Stomach (tissue), 9 donors: ENCODE data around the gene LRCH1. TPM values are rescaled to one million over a fixed set of nuclear protein-coding genes. Genes with fewer than 3 reads are reported as not detected.

ENCODE experiments used
- DNase-seq, 2 donors: peaks; one replicate each; pipeline versions ENCODE4 v3.0.0 to v3.0.0-alpha.2; 2013 to 2019
- H3K27ac ChIP-seq, 5 donors: fragments of 200-600 bp in 4 of 5; sonication (generic) in 4 of 5; one replicate each; pipeline ENCODE4 v1.5.1; 2013 to 2019; ENCODE audit warnings: mild to moderate bottlenecking in 1 of 5, moderate library complexity in 1 of 5
- H3K27me3 ChIP-seq, 3 donors: fragments of 200-600 bp; sonication (generic); one replicate each; pipeline ENCODE4 v1.5.1; 2017 to 2019; ENCODE audit warnings: mixed run types in 1 of 3
- H3K36me3 ChIP-seq, 4 donors: fragments of 200-600 bp; sonication (generic); 1 replicate in 3 of 4; 2 replicates in 1 of 4; pipeline ENCODE4 v1.5.1; 2016 to 2019
- H3K4me1 ChIP-seq, 4 donors: fragments of 200-600 bp; sonication (generic); one replicate each; pipeline ENCODE4 v1.5.1; 2016 to 2019
- H3K4me3 ChIP-seq, 4 donors: fragments of 200-600 bp; sonication (generic) in 3 of 4; one replicate each; pipeline ENCODE4 v1.5.1; 2016 to 2019; ENCODE audit warnings: mild to moderate bottlenecking in 1 of 4
- H3K9me3 ChIP-seq, 4 donors: fragments of 200-600 bp; sonication (generic); one replicate each; pipeline ENCODE4 v1.5.1; 2016 to 2019
- CTCF ChIP-seq, 7 experiments: fragments of 450-650 bp in 4 of 7; fragments of 200-600 bp in 3 of 7; sonication (generic) in 3 of 7; IDR thresholded peaks; one replicate each; pipeline ENCODE4 v1.5.1; 2016 to 2019; ENCODE audit warnings: antibody characterized with exemption in 7 of 7, control low read depth in 2 of 7, mild to moderate bottlenecking in 1 of 7
- EP300 ChIP-seq: sonication (generic); formaldehyde crosslinking; IDR thresholded peaks from one replicate; pipeline ENCODE4 v1.6.1; 2017; ENCODE audit warnings: antibody characterized with exemption
- POLR2A ChIP-seq, 4 donors: fragments of 450-650 bp; IDR thresholded peaks; one replicate each; pipeline ENCODE4 v1.6.1; 2016; ENCODE audit warnings: antibody characterized with exemption in 4 of 4, control low read depth in 2 of 4, mild to moderate bottlenecking in 1 of 4, moderate library complexity in 1 of 4
- POLR2AphosphoS5 ChIP-seq, 3 donors: sonication (generic); formaldehyde crosslinking; IDR thresholded peaks; one replicate each; pipeline ENCODE4 v1.6.1; 2016; ENCODE audit warnings: antibody characterized with exemption in 3 of 3
- WGBS, 5 donors: extraction: QIAGEN DNeasy Blood & Tissue Kit in 3 of 5; methylation state at CpG; one replicate each; pipeline versions ENCODE4 v1.1.5 to v1.1.7; 2013 to 2018; 5-methylcytosine and 5-hydroxymethylcytosine counted together
- intact Hi-C: fragments of 100-400 bp; cut with DNase I; formaldehyde crosslinking; loops from one replicate; pipeline ENCODE4 v1.15.1; 2023; ENCODE audit warnings: low total_unique reads
- polyA plus RNA-seq, 3 donors: library from polyadenylated mRNA; stranded (reverse); fragments of 200-250 nt; gene quantifications; one replicate each; pipeline ENCODE4 v1.2.3, GENCODE V29; 2013
- total RNA-seq, 5 donors: library from RNA; depleted of rRNA; stranded (reverse); fragments of >200 nt; gene quantifications; one replicate each; pipeline versions ENCODE4 v1.1.0 to v1.2.3, GENCODE V29; 2014 to 2016
- donor health status: healthy with polysubstance abuse.
- donor health status: Bipolar disorder and iron deficiency.
- donor health status: healthy.

Gene LRCH1
- total and polyA plus RNA-seq, 8 donors, result 5.4 to 70.6 (median 19.4) TPM

GRCh38 chr13:46595136-46595884 is 42.3 kb downstream of the LRCH1 start:
- WGBS, 5 donors, result 32 to 58% (median 41%) methylated on average over 6 of the region's 6 CpGs
- peak overlapping the region; percentile 46 to 72 (median 64) for H3K27ac ChIP-seq

GRCh38 chr13:46595885-46596275 is 42.9 kb downstream of the LRCH1 start:
- WGBS, 5 donors, result 59 to 79% (median 69%) methylated on average over 1 of the region's 1 CpG
- H3K4me1 ChIP-seq, result peaks cover 59 to 100% (median 85%) of the 10 kb centered on the region in 4 donors
- intact Hi-C loops, result no loop called here

More at GRCh38 chr13:46595136-46595884, 42.3 kb downstream of the LRCH1 start:
- TF ChIP-seq POLR2AphosphoS5 (IDR thresholded peaks at IDR 0.05) (peak in 2 of 3 donors; percentile 29 to 33), CTCF (IDR thresholded peaks at IDR 0.05) (no peak), EP300 (no peak)
- H3K4me3 ChIP-seq, result no peak overlapping the region
- no peaks in the 10 kb centered on the region for H3K9me3 ChIP-seq
- no peak for DNase-seq
- H3K36me3 ChIP-seq, result no peaks in the 10 kb centered on the region
- intact Hi-C loops, result no loop called here
- peaks cover 53 to 100% (median 82%) of the 10 kb centered on the region in 4 donors for H3K4me1 ChIP-seq
- H3K27me3 ChIP-seq, result no peaks in the 10 kb centered on the region

GRCh38 chr13:46596466-46596865 is 43.5 kb downstream of the LRCH1 start:
- H3K4me3 ChIP-seq, result no peak overlapping the region

More at GRCh38 chr13:46595885-46596275, 42.9 kb downstream of the LRCH1 start:
- no peaks in the 10 kb centered on the region for H3K9me3 ChIP-seq
- H3K36me3 ChIP-seq, result no peaks in the 10 kb centered on the region
- H3K27ac ChIP-seq, result peak overlapping the region in 4 of 5 donors; percentile 46 to 66 (median 56)
- no peak for DNase-seq
- no peaks in the 10 kb centered on the region for H3K27me3 ChIP-seq
- no peak overlapping the region for H3K4me3 ChIP-seq
- TF ChIP-seq POLR2A (IDR thresholded peaks at IDR 0.05) (no peak), CTCF (IDR thresholded peaks at IDR 0.05) (no peak)

More at GRCh38 chr13:46596466-46596865, 43.5 kb downstream of the LRCH1 start:
- WGBS, 5 donors, result 84 to 97% (median 89%) methylated on average over 6 of the region's 6 CpGs
- peaks cover 65 to 100% (median 88%) of the 10 kb centered on the region in 4 donors for H3K4me1 ChIP-seq
- H3K9me3 ChIP-seq, result no peaks in the 10 kb centered on the region
- DNase-seq, result no peak
- intact Hi-C loops, result no loop called here
- no peaks in the 10 kb centered on the region for H3K27me3 ChIP-seq
- TF ChIP-seq POLR2AphosphoS5 (IDR thresholded peaks at IDR 0.05), result no peak
- TF ChIP-seq CTCF (IDR thresholded peaks at IDR 0.05), result no peak
- TF ChIP-seq EP300, result no peak
- no peak for TF ChIP-seq POLR2A (IDR thresholded peaks at IDR 0.05)
- no peaks in the 10 kb centered on the region for H3K36me3 ChIP-seq
- H3K27ac ChIP-seq, result peak overlapping the region in 4 of 5 donors; percentile 13 to 66 (median 55)
